HepG2 (cell line): ENCODE results near the gene C20orf204. TPM values are rescaled to one million over a fixed set of nuclear protein-coding genes. Genes with fewer than 3 reads are reported as not detected.

ENCODE experiments used
- ATAC-seq: fragments of 200-7000 bp; cut with Tn5 transposase; 3 replicates; pipeline ENCODE4 v1.9.1; 2020; ENCODE audit warnings: mild to moderate bottlenecking, moderate library complexity
- BruUV-seq: library from RNA; stranded (reverse); fragments of 400-500 nt; replicated peaks from 2 replicates; lab custom pipeline; 2021; lab: Mats Ljungman, UMichigan
- CTCF ChIA-PET: fragments of 300-600 bp; formaldehyde crosslinking; extraction: SDS; loops from one replicate; lab custom pipeline; 2021; ENCODE audit warnings: low total read pairs, inconsistent platforms, low intra/inter-chr PET ratio; lab: Yijun Ruan, JAX
- POLR2A ChIA-PET: fragments of 350-600 bp; sonication (Branson Sonifier 250); formaldehyde crosslinking; loops from one replicate; lab custom pipeline; 2020; ENCODE audit warnings: antibody characterized with exemption, inconsistent platforms; lab: Yijun Ruan, JAX
- DNase-seq: peaks from one replicate; pipeline ENCODE4 v3.0.0-alpha.2; 2015; ENCODE audit warnings: low spot score
- FAIRE-seq: peaks from 3 replicates; lab custom pipeline; 2011; peaks lifted over from hg19 to GRCh38; lab: Jason Lieb, UNC
- H2AFZ ChIP-seq: one replicate; pipeline ENCODE4 v1.6.1; 2011; ENCODE audit warnings: low read length, inconsistent platforms
- H3K27ac ChIP-seq: fragments of 300-600 bp; 3 replicates; pipeline ENCODE4 v1.8.0; 2011; ENCODE audit warnings: mixed run types, mild to moderate bottlenecking, mixed read lengths, low read length, inconsistent platforms; ENCODE audit not compliant: insufficient read depth; ENCODE audit errors: extremely low read length
- H3K27me3 ChIP-seq, 2 experiments: fragments of 200-600 bp in 1 of 2; 2 replicates in 1 of 2; 3 replicates in 1 of 2; pipeline versions ENCODE4 v1.6.0 to v1.8.0; 2011; ENCODE audit warnings: low read length in 2 of 2, mild to moderate bottlenecking in 2 of 2, moderate library complexity in 2 of 2, inconsistent platforms in 1 of 2; ENCODE audit not compliant: insufficient read depth in 2 of 2, control insufficient read depth in 1 of 2
- H3K36me3 ChIP-seq, 2 experiments: fragments of 200-600 bp in 1 of 2; replicated peaks in 1 of 2; 2 replicates in 1 of 2; 3 replicates in 1 of 2; pipeline versions ENCODE4 v1.5.1 to v1.8.0; 2011; ENCODE audit warnings: low read length in 2 of 2, inconsistent platforms in 1 of 2; ENCODE audit not compliant: insufficient read depth in 2 of 2, control insufficient read depth in 1 of 2
- H3K4me1 ChIP-seq: 2 replicates; pipeline ENCODE4 v1.5.1; 2012; ENCODE audit warnings: low read length, inconsistent platforms; ENCODE audit not compliant: insufficient read depth
- H3K4me2 ChIP-seq: 2 replicates; pipeline ENCODE4 v1.6.0; 2011; ENCODE audit warnings: low read depth, low read length, inconsistent platforms
- H3K4me3 ChIP-seq, 3 experiments: fragments of 200-600 bp in 1 of 3; sonication (generic), shearing (Covaris generic) in 1 of 3; replicated peaks in 1 of 3; 2 replicates each; pipeline ENCODE4 v1.5.1; 2011 to 2016; ENCODE audit warnings: low read length in 3 of 3, inconsistent platforms in 2 of 3, low read depth in 2 of 3, mild to moderate bottlenecking in 2 of 3, control low read depth in 1 of 3, mixed read lengths in 1 of 3; ENCODE audit not compliant: insufficient read depth in 1 of 3
- H3K79me2 ChIP-seq: one replicate; pipeline ENCODE4 v1.6.1; 2011; ENCODE audit warnings: low read length, inconsistent platforms; ENCODE audit not compliant: insufficient read depth
- H3K9ac ChIP-seq: 2 replicates; pipeline ENCODE4 v1.6.0; 2011; ENCODE audit warnings: mild to moderate bottlenecking, low read depth, low read length, inconsistent platforms; ENCODE audit not compliant: insufficient read depth
- H3K9me3 ChIP-seq: 2 replicates; pipeline ENCODE4 v1.5.1; 2012; ENCODE audit warnings: mild to moderate bottlenecking, low read length
- H4K20me1 ChIP-seq: 2 replicates; pipeline ENCODE4 v1.6.0; 2011; ENCODE audit warnings: inconsistent platforms, mild to moderate bottlenecking, low read length, moderate library complexity; ENCODE audit not compliant: insufficient read depth
- AFF4 ChIP-seq: sonication (generic); formaldehyde crosslinking; IDR thresholded peaks from 2 replicates; pipeline ENCODE4 v1.4.0; 2020; ENCODE audit warnings: missing genetic modification reagents
- CENPBD1 ChIP-seq: sonication (generic); formaldehyde crosslinking; IDR thresholded peaks from 2 replicates; pipeline ENCODE4 v1.8.0; 2022; ENCODE audit warnings: missing genetic modification reagents, low read depth, mild to moderate bottlenecking, borderline replicate concordance
- DNMT1 ChIP-seq: sonication (generic); formaldehyde crosslinking; IDR thresholded peaks from 2 replicates; pipeline ENCODE4 v1.5.1; 2020; ENCODE audit warnings: mild to moderate bottlenecking, missing genetic modification reagents
- MZF1 ChIP-seq: sonication (generic); formaldehyde crosslinking; IDR thresholded peaks from 2 replicates; pipeline ENCODE4 v1.8.1; 2023; ENCODE audit warnings: mild to moderate bottlenecking, missing genetic modification reagents, borderline replicate concordance
- NR2F6 ChIP-seq, 2 experiments: IDR thresholded peaks; 2 replicates each; pipeline ENCODE4 v1.6.1; 2016; ENCODE audit warnings: antibody characterized with exemption in 1 of 2, mild to moderate bottlenecking in 1 of 2
- PAX8 ChIP-seq: sonication (generic); formaldehyde crosslinking; IDR thresholded peaks from 2 replicates; pipeline ENCODE4 v1.8.0; 2022; ENCODE audit warnings: mild to moderate bottlenecking, missing genetic modification reagents, borderline replicate concordance
- PCBP1 ChIP-seq: fragments of 200-400 bp; formaldehyde crosslinking; IDR thresholded peaks from 2 replicates; pipeline ENCODE4 v1.6.1; 2017; ENCODE audit warnings: mild to moderate bottlenecking, low read depth, low read length, borderline replicate concordance
- ZBTB34 ChIP-seq: sonication (generic); formaldehyde crosslinking; IDR thresholded peaks from 2 replicates; pipeline ENCODE4 v1.8.0; 2022; ENCODE audit warnings: mild to moderate bottlenecking, missing genetic modification reagents
- ZNF710 ChIP-seq: sonication (generic); formaldehyde crosslinking; IDR thresholded peaks from 2 replicates; pipeline ENCODE4 v1.5.0; 2020; ENCODE audit warnings: mild to moderate bottlenecking, missing genetic modification reagents, borderline replicate concordance
- ZNF737 ChIP-seq: sonication (generic); formaldehyde crosslinking; IDR thresholded peaks from 2 replicates; pipeline ENCODE4 v1.5.0; 2020; ENCODE audit warnings: missing genetic modification reagents, mild to moderate bottlenecking, borderline replicate concordance
- ZUFSP ChIP-seq: sonication (generic); formaldehyde crosslinking; IDR thresholded peaks from 2 replicates; pipeline ENCODE4 v1.9.0; 2021; ENCODE audit warnings: missing genetic modification reagents, mild to moderate bottlenecking, borderline replicate concordance
- WGBS: methylation state at CpG from one replicate; pipeline ENCODE4 v1.1.6; 2017; ENCODE audit warnings: low lambda C conversion rate; 5-methylcytosine and 5-hydroxymethylcytosine counted together
- in situ Hi-C: cut with HindIII; loops from 2 replicates; pipeline ENCODE4 v1.10.0; 2017; ENCODE audit warnings: low pct_unique_long_range_greater_than_20kb; ENCODE audit not compliant: extremely low pct_ligation_motif_present
- intact Hi-C: fragments of 100-400 bp; cut with micrococcal nuclease; formaldehyde crosslinking; loops from one replicate; pipeline ENCODE4 v1.10.0; 2022; ENCODE audit not compliant: unreplicated experiment
- polyA plus RNA-seq, 8 experiments: library from polyadenylated mRNA; depleted of rRNA in 3 of 8; stranded (reverse) in 7 of 8; unstranded in 1 of 8; fragments of >200 nt; fragmentation: Illumina TruSeq in 4 of 8; extraction: Trizol in 4 of 8; gene quantifications; 2 replicates each; pipeline versions ENCODE4 v1.2.1 to v1.2.3, GENCODE V29; 2011 to 2016; ENCODE audit warnings: low read depth in 4 of 8, missing spikeins in 1 of 8, mixed read lengths in 1 of 8; ENCODE audit not compliant: insufficient read depth in 1 of 8
- total RNA-seq, 5 experiments: library from RNA; depleted of rRNA; stranded (reverse); fragments of >200 nt; fragmentation: Illumina TruSeq; extraction: Trizol; gene quantifications; 2 replicates each; pipeline ENCODE4 v1.2.3, GENCODE V29; 2016; ENCODE audit warnings: low read depth in 1 of 5

Gene C20orf204
- total and polyA plus RNA-seq, 2 of the 13 experiments (the other 11 are each of a cell fraction or from before 2014, with no cell fraction given), result 22.1 to 80.0 TPM

- Histone ChIP-seq H3K36me3 (no peaks in the 10 kb centered on the region), H2AFZ (no peak overlapping the region), H3K79me2 (no peaks in the 10 kb centered on the region), H3K4me1 (peaks cover 85% of the 10 kb centered on the region), H3K27ac (peak overlapping the region; percentile 77), H3K9ac (peak overlapping the region; percentile 72), H4K20me1 (no peaks in the 10 kb centered on the region), H3K9me3 (no peaks in the 10 kb centered on the region), H3K27me3 (no peaks in the 10 kb centered on the region), H3K4me2 (peak overlapping the region; percentile 87), H3K4me3 (peak overlapping the region; percentile 40 to 69 (median 42))
- in situ Hi-C loops (loop anchor here (5.0 kb wide), 1 partner anchor 79 kb away; the partner anchor contains the start of gene SAMD10), intact Hi-C loops (loop anchor here (2.0 kb wide), 2 partner anchors 13 to 19 kb away; partner anchors contain the start of gene C20orf204)
- FAIRE-seq (no peak), ATAC-seq (peak; percentile 11), DNase-seq (peak; percentile 90)
- WGBS, result 9% methylated on average over 15 of the region's 22 CpGs
- ChIA-PET CTCF (interaction anchor here (3.7 kb wide), 1 partner anchor 76 kb away, joined by 33 read pairs; the partner anchor contains the start of genes PRPF6 and SAMD10), POLR2A (interaction anchor here (1.1 to 9.4 kb wide), 5 partner anchors 10 to 429 kb away, joined by 3 to 252 read pairs (median 6); partner anchors contain the start of genes C20orf204, GMEB2 and UCKL1)
- BruUV-seq, result no TSS peak
- no peak for TF ChIP-seq PAX8 (CRISPR knock-in tag)
- peak; percentile 34; the same call in 1 of the 2 replicates for TF ChIP-seq ZBTB34
- peak; percentile 98 for TF ChIP-seq PCBP1
- no peak for TF ChIP-seq DNMT1 (CRISPR knock-in tag)
- TF ChIP-seq MZF1, result 0 out of 2 replicates have a peak, but pooled peaks have one; percentile 23
- peak; percentile 63; the same call in 1 of the 2 replicates for TF ChIP-seq AFF4 (CRISPR knock-in tag)
- TF ChIP-seq CENPBD1, result no peak
- TF ChIP-seq ZNF710 (CRISPR knock-in tag), result peak; percentile 65; the same call in 1 of the 2 replicates
- TF ChIP-seq ZUFSP (CRISPR knock-in tag), result no peak
- no peak for TF ChIP-seq ZNF737 (CRISPR knock-in tag)
- TF ChIP-seq NR2F6 (IDR thresholded peaks at IDR 0.05), result peak; percentile 57
- TF ChIP-seq NR2F6 (CRISPR knock-in tag; IDR thresholded peaks at IDR 0.05), result peak; percentile 74; the same call in 1 of the 2 replicates
Measured at GRCh38 chr20:64055893-64056638, 20.1 kb downstream of the C20orf204 start.
